IMR-90 (cell line): Measurements from ENCODE around the gene TMPRSS3. TPM values are rescaled to one million over a fixed set of nuclear protein-coding genes. Genes with fewer than 3 reads are reported as not detected.

ENCODE experiments used
- ATAC-seq: fragments of 200-7000 bp; cut with Tn5 transposase; 2 replicates; pipeline ENCODE4 v1.9.1; 2020; ENCODE audit warnings: low read depth, mild to moderate bottlenecking, moderate library complexity
- BruUV-seq: library from RNA; stranded (reverse); fragments of 400-500 nt; replicated peaks from 2 replicates; lab custom pipeline; 2021; lab: Mats Ljungman, UMichigan
- CTCF ChIA-PET: fragments of 300-600 bp; formaldehyde crosslinking; extraction: SDS; loops from one replicate; lab custom pipeline; 2021; ENCODE audit warnings: antibody characterized with exemption; lab: Yijun Ruan, JAX
- POLR2A ChIA-PET: fragments of 300-600 bp; sonication (Branson Sonifier 250); formaldehyde crosslinking; loops from one replicate; lab custom pipeline; 2022; ENCODE audit warnings: antibody characterized with exemption; ENCODE audit not compliant: unreplicated experiment; lab: Charles Lee
- DNase-seq: peaks from one replicate; pipeline ENCODE4 v3.0.0; 2013
- H2AFZ ChIP-seq: replicated peaks from 2 replicates; pipeline ENCODE3; 2013; ENCODE audit warnings: low read length, mild to moderate bottlenecking; ENCODE audit not compliant: poor library complexity
- H2AK5ac ChIP-seq: 2 replicates; pipeline ENCODE4 v1.6.1; 2013; ENCODE audit warnings: low read depth, low read length, inconsistent platforms
- H2AK9ac ChIP-seq: replicated peaks from 2 replicates; pipeline ENCODE3; 2013; ENCODE audit warnings: mild to moderate bottlenecking, low read depth, low read length, moderate library complexity; ENCODE audit not compliant: poor library complexity
- H2BK120ac ChIP-seq: 2 replicates; pipeline ENCODE4 v1.6.1; 2013; ENCODE audit warnings: low read depth, low read length, inconsistent platforms
- H2BK15ac ChIP-seq: 3 replicates; pipeline ENCODE4 v1.6.1; 2013; ENCODE audit warnings: low read depth, low read length, inconsistent platforms
- H2BK20ac ChIP-seq: 2 replicates; pipeline ENCODE4 v1.6.1; 2013; ENCODE audit warnings: low read depth, mild to moderate bottlenecking, inconsistent platforms, low read length, moderate library complexity
- H2BK5ac ChIP-seq: 2 replicates; pipeline ENCODE4 v1.6.1; 2013; ENCODE audit warnings: mild to moderate bottlenecking, low read depth, low read length, inconsistent platforms; ENCODE audit not compliant: poor library complexity, severe bottlenecking
- H3K14ac ChIP-seq: replicated peaks from 2 replicates; pipeline ENCODE4 v1.6.1; 2013; ENCODE audit warnings: low read depth, low read length, inconsistent platforms
- H3K18ac ChIP-seq: 2 replicates; pipeline ENCODE4 v1.6.1; 2013; ENCODE audit warnings: low read depth, low read length, control low read depth
- H3K23ac ChIP-seq: 2 replicates; pipeline ENCODE4 v1.6.1; 2013; ENCODE audit warnings: low read depth, low read length, inconsistent platforms
- H3K27ac ChIP-seq: 2 replicates; pipeline ENCODE4 v1.5.1; 2013; ENCODE audit warnings: mild to moderate bottlenecking, control low read depth, low read length; ENCODE audit not compliant: insufficient read depth
- H3K27me3 ChIP-seq: 2 replicates; pipeline ENCODE4 v1.6.1; 2013; ENCODE audit warnings: low read length; ENCODE audit not compliant: control insufficient read depth, insufficient read depth
- H3K36me3 ChIP-seq: 2 replicates; pipeline ENCODE4 v1.6.1; 2013; ENCODE audit warnings: low read length, mixed read lengths; ENCODE audit not compliant: control insufficient read depth, insufficient read depth
- H3K4ac ChIP-seq: 2 replicates; pipeline ENCODE4 v1.6.1; 2013; ENCODE audit warnings: low read depth, low read length, inconsistent platforms
- H3K4me1 ChIP-seq: 2 replicates; pipeline ENCODE4 v1.6.1; 2013; ENCODE audit warnings: low read length, mixed read lengths; ENCODE audit not compliant: control insufficient read depth, insufficient read depth
- H3K4me2 ChIP-seq: 2 replicates; pipeline ENCODE4 v1.6.1; 2013; ENCODE audit warnings: low read depth, mild to moderate bottlenecking, control low read depth, low read length, moderate library complexity
- H3K4me3 ChIP-seq: 2 replicates; pipeline ENCODE4 v1.5.1; 2013; ENCODE audit warnings: low read depth, mild to moderate bottlenecking, control low read depth, low read length, moderate library complexity; ENCODE audit not compliant: insufficient read depth
- H3K56ac ChIP-seq: 2 replicates; pipeline ENCODE4 v1.6.1; 2013; ENCODE audit warnings: low read length, inconsistent platforms; ENCODE audit not compliant: insufficient read depth; ENCODE audit errors: extremely low read depth
- H3K79me1 ChIP-seq, 2 experiments: 2 replicates each; pipeline ENCODE4 v1.6.1; 2013; ENCODE audit warnings: low read length in 2 of 2, inconsistent platforms in 1 of 2, low read depth in 1 of 2
- H3K9ac ChIP-seq: 2 replicates; pipeline ENCODE4 v1.6.1; 2013; ENCODE audit warnings: low read depth, low read length, control low read depth
- H3K9me1 ChIP-seq: 2 replicates; pipeline ENCODE4 v1.6.1; 2013; ENCODE audit warnings: low read length, inconsistent platforms; ENCODE audit not compliant: insufficient read depth
- H3K9me3 ChIP-seq: 2 replicates; pipeline ENCODE4 v1.6.1; 2013; ENCODE audit warnings: low read length; ENCODE audit not compliant: control insufficient read depth, insufficient read depth
- H4K20me1 ChIP-seq: 2 replicates; pipeline ENCODE4 v1.6.1; 2013; ENCODE audit warnings: low read length, inconsistent platforms; ENCODE audit not compliant: insufficient read depth
- H4K5ac ChIP-seq: 2 replicates; pipeline ENCODE4 v1.6.1; 2013; ENCODE audit warnings: mild to moderate bottlenecking, low read depth, low read length, control low read depth
- H4K8ac ChIP-seq, 2 experiments: 2 replicates each; pipeline ENCODE4 v1.6.1; 2013; ENCODE audit warnings: low read depth in 2 of 2, low read length in 2 of 2, control low read depth in 1 of 2, inconsistent platforms in 1 of 2
- H4K91ac ChIP-seq: 2 replicates; pipeline ENCODE4 v1.6.1; 2013; ENCODE audit warnings: low read depth, low read length, inconsistent platforms; ENCODE audit not compliant: insufficient read depth
- BHLHE40 ChIP-seq: fragments of 150-350 bp; IDR thresholded peaks from 2 replicates; pipeline ENCODE4 v1.6.1; 2016; ENCODE audit warnings: mild to moderate bottlenecking, low read depth, low read length
- CEBPB ChIP-seq: IDR thresholded peaks from 2 replicates; pipeline ENCODE4 v1.6.1; 2012; ENCODE audit warnings: low read depth, low read length, improper control_type of control experiment
- CHD1 ChIP-seq: IDR thresholded peaks from 2 replicates; pipeline ENCODE4 v1.6.1; 2012; ENCODE audit warnings: low read depth, low read length, improper control_type of control experiment
- CTCF ChIP-seq: conservative IDR thresholded peaks from 2 replicates; pipeline ENCODE4 v1.5.1; 2012; ENCODE audit warnings: mild to moderate bottlenecking, low read depth, low read length, improper control_type of control experiment
- ELK1 ChIP-seq: fragments of 150-350 bp; IDR thresholded peaks from 2 replicates; pipeline ENCODE4 v1.6.1; 2016; ENCODE audit warnings: low read depth, mild to moderate bottlenecking, low read length, moderate library complexity, borderline replicate concordance
- FOS ChIP-seq: fragments of 150-350 bp; IDR thresholded peaks from 2 replicates; pipeline ENCODE4 v1.6.1; 2016; ENCODE audit warnings: low read depth, low read length
- MAFK ChIP-seq: IDR thresholded peaks from 2 replicates; pipeline ENCODE4 v1.6.1; 2012; ENCODE audit warnings: low read depth, low read length, improper control_type of control experiment
- MAZ ChIP-seq: IDR thresholded peaks from 2 replicates; pipeline ENCODE4 v1.6.1; 2012; ENCODE audit warnings: low read depth, mild to moderate bottlenecking, low read length, improper control_type of control experiment, moderate library complexity, borderline replicate concordance
- MXI1 ChIP-seq: IDR thresholded peaks from 2 replicates; pipeline ENCODE4 v1.6.1; 2012; ENCODE audit warnings: low read depth, mild to moderate bottlenecking, low read length, moderate library complexity, borderline replicate concordance
- NFE2L2 ChIP-seq: fragments of 150-350 bp; IDR thresholded peaks from 2 replicates; pipeline ENCODE4 v1.6.1; 2016; ENCODE audit warnings: low read depth, mild to moderate bottlenecking, low read length
- RAD21 ChIP-seq: IDR thresholded peaks from 2 replicates; pipeline ENCODE4 v1.6.1; 2012; ENCODE audit warnings: low read length, improper control_type of control experiment
- RCOR1 ChIP-seq: IDR thresholded peaks from 2 replicates; pipeline ENCODE4 v1.6.1; 2012; ENCODE audit warnings: mild to moderate bottlenecking, low read length, improper control_type of control experiment; ENCODE audit not compliant: insufficient replicate concordance
- SMC3 ChIP-seq: fragments of 150-350 bp; IDR thresholded peaks from 2 replicates; pipeline ENCODE4 v1.6.1; 2016; ENCODE audit warnings: low read depth, mild to moderate bottlenecking, antibody characterized with exemption, low read length, moderate library complexity
- USF2 ChIP-seq: fragments of 150-350 bp; IDR thresholded peaks from 2 replicates; pipeline ENCODE4 v1.6.1; 2017; ENCODE audit warnings: mild to moderate bottlenecking, antibody characterized with exemption, low read length, low read depth
- WGBS, 2 experiments: methylation state at CpG; one replicate each; pipeline versions ENCODE4 v1.1.5 to v1.1.7; 2013; ENCODE audit warnings: missing lambda C conversion rate in 2 of 2; ENCODE audit not compliant: insufficient read length in 1 of 2; ENCODE audit errors: extremely low coverage in 2 of 2; 5-methylcytosine and 5-hydroxymethylcytosine counted together
- dilution Hi-C: fragments of 300-500 bp; cut with HindIII; formaldehyde crosslinking; loops from one replicate; pipeline ENCODE4 v1.14.3; 2018; ENCODE audit warnings: low sequenced_read_pairs; ENCODE audit not compliant: unreplicated experiment
- in situ Hi-C: fragments of 300-500 bp; cut with MboI; formaldehyde crosslinking; loops from 3 replicates; pipeline ENCODE4 v1.14.3; 2019; ENCODE audit warnings: low sequenced_read_pairs, inconsistent platforms, mixed read lengths
- intact Hi-C: fragments of 100-400 bp; cut with micrococcal nuclease; formaldehyde crosslinking; loops from 2 replicates; pipeline ENCODE4 v1.10.0; 2022
- polyA plus RNA-seq, 3 experiments: library from polyadenylated mRNA; depleted of rRNA; stranded (reverse); fragments of >200 nt; gene quantifications; 2 replicates each; pipeline ENCODE4 v1.2.3, GENCODE V29; 2012; ENCODE audit warnings: low replicate concordance in 1 of 3
- total RNA-seq: library from RNA; depleted of rRNA; stranded (reverse); fragments of >200 nt; gene quantifications from 2 replicates; pipeline ENCODE4 v1.2.3, GENCODE V29; 2012

Gene TMPRSS3
- total and polyA plus RNA-seq, 2 of the 4 experiments (the other 2 are of a cell fraction), result not detected

- Histone ChIP-seq H3K9me1 (no peaks in the 10 kb centered on the region), H3K36me3 (no peaks in the 10 kb centered on the region)
- no TSS peak for BruUV-seq
- TF ChIP-seq USF2 (no peak), RCOR1 (no peak), ELK1 (no peak), FOS (no peak), MXI1 (no peak), RAD21 (no peak), BHLHE40 (no peak), MAFK (no peak), MAZ (no peak), SMC3 (no peak), CEBPB (no peak), CHD1 (no peak), CTCF (no peak), NFE2L2 (no peak)
These were observed 46.2 kb downstream of the TMPRSS3 start for GRCh38 chr21:42349420-42350317.

More at GRCh38 chr21:42349420-42350317, 46.2 kb downstream of the TMPRSS3 start:
- H3K27ac ChIP-seq, result no peak overlapping the region
- H3K9me3 ChIP-seq, result no peaks in the 10 kb centered on the region; the same call in 1 of the 2 replicates
- H2AK5ac ChIP-seq, result no peak overlapping the region
- H3K79me1 ChIP-seq, result no peaks in the 10 kb centered on the region
- H4K91ac ChIP-seq, result no peak overlapping the region
- H2BK20ac ChIP-seq, result no peak overlapping the region
- peaks cover 17% of the 10 kb centered on the region; the same call in 1 of the 2 replicates for H3K27me3 ChIP-seq
- ATAC-seq (no peak), DNase-seq (no peak)
- H2BK5ac ChIP-seq, result no peak overlapping the region
- no peak overlapping the region for H4K8ac ChIP-seq
- POLR2A ChIA-PET, result no interaction called here
- 80% methylated on average over 1 of the region's 14 CpGs; no CpG with 5 or more reads in 1 of the 2 experiments for WGBS, 2 experiments
- H3K4me2 ChIP-seq, result no peak overlapping the region
- H3K23ac ChIP-seq, result no peak overlapping the region
- dilution Hi-C loops (no loop called here), intact Hi-C loops (no loop called here), in situ Hi-C loops (no loop called here)
- H3K56ac ChIP-seq, result no peak overlapping the region
- H2BK15ac ChIP-seq, result no peak overlapping the region
- no peak overlapping the region for H4K5ac ChIP-seq
- H2AK9ac ChIP-seq, result no peak overlapping the region
- H2BK120ac ChIP-seq, result no peak overlapping the region
- H3K18ac ChIP-seq, result no peak overlapping the region
- H2AFZ ChIP-seq, result no peak overlapping the region
- no peak overlapping the region for H3K14ac ChIP-seq
- H3K4ac ChIP-seq, result no peak overlapping the region
- CTCF ChIA-PET, result no interaction called here
- H3K9ac ChIP-seq, result no peak overlapping the region
- H3K4me3 ChIP-seq, result no peak overlapping the region
- no peaks in the 10 kb centered on the region for H3K4me1 ChIP-seq
- no peaks in the 10 kb centered on the region for H4K20me1 ChIP-seq
